ENCODE data around the gene STIMATE. TPM values are rescaled to one million over a fixed set of nuclear protein-coding genes. Genes with fewer than 3 reads are reported as not detected.

Gene STIMATE
- total and polyA plus RNA-seq, 2 donors from 2014 or later: 21.4 to 23.3 TPM

DNA sequence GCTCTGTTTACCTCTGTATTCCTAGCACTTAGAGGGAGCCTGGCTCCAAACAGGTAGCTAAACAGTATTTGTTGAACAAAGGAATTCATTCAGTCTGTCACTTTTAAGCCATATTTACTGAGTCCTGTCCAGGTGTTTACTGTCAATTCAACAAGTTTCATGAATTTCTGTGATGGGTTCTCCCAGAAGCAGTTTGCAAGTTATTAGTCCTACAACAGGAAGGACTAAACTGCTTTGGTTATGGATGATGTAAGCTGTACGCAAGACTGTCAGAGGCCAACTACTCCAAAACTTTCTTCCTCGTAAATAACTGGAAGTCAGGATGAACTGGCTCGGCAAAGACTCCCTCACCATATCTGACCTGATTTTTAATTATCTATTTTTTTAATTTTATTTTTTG, 25.1 kb downstream of the STIMATE start:
- Histone ChIP-seq H3K9me3 (ENCODE audit: control insufficient read depth in 2 of 3, insufficient read depth in 1 of 3, low read length in 3 of 3) (no peaks in the 10 kb centered on the region), H3K9ac (ENCODE audit: low read length in 3 of 3) (no peak overlapping the region), H3K4me1 (ENCODE audit: control insufficient read depth in 2 of 3, insufficient read depth in 2 of 3, low read depth in 1 of 3, low read length in 3 of 3) (peaks cover 0 to 7% (median 0%) of the 10 kb centered on the region in 3 donors), H3K27ac (ENCODE audit: low read depth in 2 of 2, low read length in 2 of 2) (no peak overlapping the region), H3K27me3 (ENCODE audit: control insufficient read depth, insufficient read depth, low read length) (no peaks in the 10 kb centered on the region), H3K4me3 (ENCODE audit: low read length in 3 of 3) (no peak overlapping the region), H3K36me3 (ENCODE audit: control insufficient read depth in 2 of 3, insufficient read depth in 3 of 3, low read length in 3 of 3) (no peaks in the 10 kb centered on the region)
- intact Hi-C loops (cut with DNase I): no loop called here
- FAIRE-seq (no peak), DNase-seq (no peak)
- TF ChIP-seq CTCF (IDR thresholded peaks at IDR 0.05; ENCODE audit: borderline replicate concordance, extremely low read depth, insufficient read depth): no peak

- H3K27ac ChIP-seq (ENCODE audit: low read depth in 2 of 2, low read length in 2 of 2): no peak overlapping the region
- no peaks in the 10 kb centered on the region for H3K27me3 ChIP-seq (ENCODE audit: control insufficient read depth, insufficient read depth, low read length)
- no peak overlapping the region for H3K4me3 ChIP-seq (ENCODE audit: low read length in 3 of 3)
- no peak for TF ChIP-seq CTCF (IDR thresholded peaks at IDR 0.05; ENCODE audit: borderline replicate concordance, extremely low read depth, insufficient read depth)
- DNase-seq: no peak
- H3K9ac ChIP-seq (ENCODE audit: low read length in 3 of 3): no peak overlapping the region
- H3K36me3 ChIP-seq (ENCODE audit: control insufficient read depth in 2 of 3, insufficient read depth in 3 of 3, low read length in 3 of 3): no peaks in the 10 kb centered on the region
- H3K4me1 ChIP-seq (ENCODE audit: control insufficient read depth in 2 of 3, insufficient read depth in 2 of 3, low read depth in 1 of 3, low read length in 3 of 3): peaks cover 0 to 7% (median 0%) of the 10 kb centered on the region in 3 donors
- H3K9me3 ChIP-seq (ENCODE audit: control insufficient read depth in 2 of 3, insufficient read depth in 1 of 3, low read length in 3 of 3): no peaks in the 10 kb centered on the region
- intact Hi-C loops (cut with DNase I): no loop called here
- no peak for FAIRE-seq
These were observed 25.6 kb downstream of the STIMATE start for GRCh38 chr3:52871761-52872160.

- no peak for TF ChIP-seq CTCF (IDR thresholded peaks at IDR 0.05; ENCODE audit: borderline replicate concordance, extremely low read depth, insufficient read depth)
- no peak for DNase-seq
- FAIRE-seq: no peak
- H3K9ac ChIP-seq (ENCODE audit: low read length in 3 of 3): no peak overlapping the region
- H3K27me3 ChIP-seq (ENCODE audit: control insufficient read depth, insufficient read depth, low read length): no peaks in the 10 kb centered on the region
- H3K9me3 ChIP-seq (ENCODE audit: control insufficient read depth in 2 of 3, insufficient read depth in 1 of 3, low read length in 3 of 3): no peaks in the 10 kb centered on the region
- intact Hi-C loops (cut with DNase I): no loop called here
- H3K36me3 ChIP-seq (ENCODE audit: control insufficient read depth in 2 of 3, insufficient read depth in 3 of 3, low read length in 3 of 3): no peaks in the 10 kb centered on the region
- peaks cover 0 to 3% (median 0%) of the 10 kb centered on the region in 3 donors for H3K4me1 ChIP-seq (ENCODE audit: control insufficient read depth in 2 of 3, insufficient read depth in 2 of 3, low read depth in 1 of 3, low read length in 3 of 3)
- H3K27ac ChIP-seq (ENCODE audit: low read depth in 2 of 2, low read length in 2 of 2): no peak overlapping the region
- H3K4me3 ChIP-seq (ENCODE audit: low read length in 3 of 3): no peak overlapping the region
These were observed 26.9 kb downstream of the STIMATE start for GRCh38 chr3:52870471-52870870.

DNA sequence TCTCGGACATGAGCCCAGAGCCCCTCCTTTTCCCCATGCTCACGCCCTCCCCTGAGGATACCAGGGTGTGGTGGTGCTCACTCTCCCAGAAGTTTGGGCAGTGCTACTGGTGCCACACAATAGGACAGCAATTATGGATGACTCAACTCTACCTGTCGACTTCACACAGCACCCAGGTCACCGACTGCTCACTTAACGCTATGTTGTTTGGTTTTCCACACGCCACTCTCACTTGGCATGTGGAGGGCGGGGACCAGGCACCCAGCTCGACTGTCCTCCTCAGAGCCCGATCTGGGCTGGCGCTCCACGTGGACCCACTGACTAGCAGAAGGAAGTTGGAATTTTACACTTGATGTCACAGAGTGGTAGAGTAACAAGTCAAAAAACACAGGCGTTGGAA, 30.9 kb downstream of the STIMATE start:
- H3K27ac ChIP-seq (ENCODE audit: low read depth in 2 of 2, low read length in 2 of 2): no peak overlapping the region
- H3K36me3 ChIP-seq (ENCODE audit: control insufficient read depth in 2 of 3, insufficient read depth in 3 of 3, low read length in 3 of 3): no peaks in the 10 kb centered on the region
- no peak overlapping the region for H3K4me3 ChIP-seq (ENCODE audit: low read length in 3 of 3)
- DNase-seq: no peak
- TF ChIP-seq CTCF (IDR thresholded peaks at IDR 0.05; ENCODE audit: borderline replicate concordance, extremely low read depth, insufficient read depth): no peak
- peaks cover 0 to 3% (median 0%) of the 10 kb centered on the region in 3 donors for H3K4me1 ChIP-seq (ENCODE audit: control insufficient read depth in 2 of 3, insufficient read depth in 2 of 3, low read depth in 1 of 3, low read length in 3 of 3)
- intact Hi-C loops (cut with DNase I): no loop called here
- H3K9ac ChIP-seq (ENCODE audit: low read length in 3 of 3): no peak overlapping the region
- no peak for FAIRE-seq
- H3K27me3 ChIP-seq (ENCODE audit: control insufficient read depth, insufficient read depth, low read length): no peaks in the 10 kb centered on the region
- H3K9me3 ChIP-seq (ENCODE audit: control insufficient read depth in 2 of 3, insufficient read depth in 1 of 3, low read length in 3 of 3): no peaks in the 10 kb centered on the region

Measured in kidney (tissue), 14 donors.